ENCODE measurements around the gene PLA2G4F. TPM values are rescaled to one million over a fixed set of nuclear protein-coding genes. Genes with fewer than 3 reads are reported as not detected.

Gene PLA2G4F
- total and polyA plus RNA-seq, 7 donors: 0.20 to 5.3 (median 1.9) TPM

DNA sequence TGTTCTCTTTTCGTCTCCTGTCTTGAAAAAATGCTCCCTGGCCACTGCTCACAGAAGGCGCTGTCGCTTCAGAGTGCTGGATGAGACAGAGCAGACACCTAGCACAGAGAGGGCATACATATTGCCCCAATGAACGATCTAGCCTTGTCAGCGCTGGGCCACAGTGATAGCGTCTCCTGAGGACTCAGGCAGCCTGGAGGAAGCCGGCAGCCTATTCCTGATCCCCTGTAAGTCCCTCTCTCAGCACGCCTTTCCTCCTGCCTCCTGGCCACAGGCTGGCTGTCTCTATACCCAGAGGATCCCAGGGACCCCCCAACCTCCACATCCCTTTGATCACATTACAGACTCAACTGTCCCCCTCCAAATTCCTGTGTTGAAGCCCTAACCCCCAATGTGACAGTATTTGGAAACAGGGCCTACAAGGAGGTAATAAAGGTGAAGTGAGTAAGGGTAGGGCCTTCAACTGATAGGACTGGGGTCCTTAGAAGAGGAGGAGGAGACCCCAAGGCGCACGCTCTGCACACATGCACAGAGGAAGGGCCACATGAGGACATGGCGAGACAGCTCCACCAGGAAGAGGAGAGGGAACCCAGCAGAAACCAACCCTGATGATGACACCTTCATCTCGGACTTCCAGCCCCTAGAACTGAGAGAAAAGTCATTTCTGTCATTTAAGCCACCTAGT is 7.5 kb downstream of the PLA2G4F start:
- peaks cover 11% of the 10 kb centered on the region for H3K4me1 ChIP-seq
- DNase-seq (no peak), ATAC-seq (no peak)
- no peak overlapping the region for H3K4me3 ChIP-seq
- WGBS, 3 donors: 85 to 89% (median 87%) methylated on average over 12 of the region's 12 CpGs
- intact Hi-C loops (cut with DNase I): no loop called here
- H3K9me3 ChIP-seq: no peaks in the 10 kb centered on the region
- no peak overlapping the region for H3K27ac ChIP-seq
- no peaks in the 10 kb centered on the region for H3K27me3 ChIP-seq (ENCODE audit: insufficient read depth in 3 of 3, low read length in 2 of 3)
- H3K36me3 ChIP-seq (ENCODE audit: insufficient read depth in 1 of 2, low read depth in 1 of 2): no peaks in the 10 kb centered on the region
- TF ChIP-seq, protein P1, sequence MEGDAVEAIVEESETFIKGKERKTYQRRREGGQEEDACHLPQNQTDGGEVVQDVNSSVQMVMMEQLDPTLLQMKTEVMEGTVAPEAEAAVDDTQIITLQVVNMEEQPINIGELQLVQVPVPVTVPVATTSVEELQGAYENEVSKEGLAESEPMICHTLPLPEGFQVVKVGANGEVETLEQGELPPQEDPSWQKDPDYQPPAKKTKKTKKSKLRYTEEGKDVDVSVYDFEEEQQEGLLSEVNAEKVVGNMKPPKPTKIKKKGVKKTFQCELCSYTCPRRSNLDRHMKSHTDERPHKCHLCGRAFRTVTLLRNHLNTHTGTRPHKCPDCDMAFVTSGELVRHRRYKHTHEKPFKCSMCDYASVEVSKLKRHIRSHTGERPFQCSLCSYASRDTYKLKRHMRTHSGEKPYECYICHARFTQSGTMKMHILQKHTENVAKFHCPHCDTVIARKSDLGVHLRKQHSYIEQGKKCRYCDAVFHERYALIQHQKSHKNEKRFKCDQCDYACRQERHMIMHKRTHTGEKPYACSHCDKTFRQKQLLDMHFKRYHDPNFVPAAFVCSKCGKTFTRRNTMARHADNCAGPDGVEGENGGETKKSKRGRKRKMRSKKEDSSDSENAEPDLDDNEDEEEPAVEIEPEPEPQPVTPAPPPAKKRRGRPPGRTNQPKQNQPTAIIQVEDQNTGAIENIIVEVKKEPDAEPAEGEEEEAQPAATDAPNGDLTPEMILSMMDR (IDR thresholded peaks at IDR 0.05): no peak

DNA sequence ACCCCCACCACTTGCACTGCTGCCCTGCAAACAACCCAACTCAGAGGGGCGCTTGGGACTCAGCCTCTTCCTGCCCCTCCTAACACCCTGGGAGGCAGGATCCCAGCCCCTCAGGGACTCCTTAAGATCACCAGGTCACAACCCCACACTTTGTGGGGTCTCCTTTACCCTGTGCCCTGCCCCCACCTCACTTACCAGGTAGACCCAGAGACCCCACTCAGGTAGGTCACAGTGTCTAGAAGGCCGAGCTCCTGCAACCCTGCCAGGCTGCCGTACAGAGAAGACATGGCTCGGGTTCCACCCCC is 9.1 kb downstream of the PLA2G4F start:
- Histone ChIP-seq H3K9me3 (no peaks in the 10 kb centered on the region), H3K27me3 (ENCODE audit: insufficient read depth in 3 of 3, low read length in 2 of 3) (no peaks in the 10 kb centered on the region), H3K36me3 (ENCODE audit: insufficient read depth in 1 of 2, low read depth in 1 of 2) (no peaks in the 10 kb centered on the region), H3K4me1 (peaks cover 10% of the 10 kb centered on the region), H3K4me3 (no peak overlapping the region), H3K27ac (no peak overlapping the region)
- TF ChIP-seq, protein P1 (IDR thresholded peaks at IDR 0.05): no peak
- 92 to 95% (median 94%) methylated on average over 4 of the region's 4 CpGs for WGBS, 3 donors
- intact Hi-C loops (cut with DNase I): no loop called here
- ATAC-seq (no peak), DNase-seq (no peak)

- 81 to 85% (median 82%) methylated on average over 24 of the region's 24 CpGs for WGBS, 3 donors
Observed at GRCh38 chr15:42146551-42147430, 9.6 kb downstream of the PLA2G4F start.

DNA sequence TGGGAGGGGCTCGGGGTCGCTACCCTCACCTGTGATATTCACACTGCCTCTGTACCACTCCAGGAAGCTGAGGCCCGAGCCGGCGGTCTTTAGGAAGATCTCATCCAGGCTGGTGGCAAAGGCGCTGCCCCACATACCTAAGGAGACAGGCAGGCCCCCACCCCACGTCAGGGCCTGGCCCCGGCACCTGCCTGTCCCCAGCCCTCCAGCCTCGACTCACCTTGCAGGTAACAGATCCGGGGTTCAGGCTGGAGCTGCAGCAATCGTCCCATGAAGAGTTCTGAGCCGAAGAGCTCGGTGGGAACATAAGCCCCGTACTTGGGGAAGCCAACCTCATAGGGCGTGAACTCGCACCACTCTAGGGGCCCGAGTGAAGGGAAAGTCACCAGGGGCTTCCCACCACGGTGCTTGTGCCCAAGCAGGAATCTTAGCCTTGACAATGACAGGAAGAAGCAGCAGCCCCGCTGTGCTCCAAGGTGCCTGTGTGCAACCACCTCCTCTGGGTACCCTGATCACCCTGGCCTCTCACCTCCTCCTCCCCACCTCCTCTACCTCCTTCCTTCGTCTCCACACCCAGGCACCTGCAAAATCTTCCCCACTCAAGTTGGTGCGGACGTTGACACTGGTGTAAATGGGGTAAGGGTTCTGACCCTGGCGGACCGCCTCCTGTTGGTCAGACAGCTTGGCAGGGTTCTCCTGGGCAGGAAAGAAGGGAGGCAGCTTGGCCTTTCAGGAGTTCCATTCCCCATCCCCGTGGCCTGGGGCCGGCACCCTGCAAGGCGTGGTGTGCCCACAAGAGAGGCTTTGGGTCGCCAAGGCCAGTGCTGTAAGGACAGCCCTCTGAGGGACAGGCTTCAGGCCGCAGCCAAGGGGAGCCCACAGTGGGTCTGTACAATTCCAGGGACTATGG is 10.6 kb downstream of the PLA2G4F start:
- intact Hi-C loops (cut with DNase I): no loop called here

More at GRCh38 chr15:42146551-42147430, 9.6 kb downstream of the PLA2G4F start:
- Histone ChIP-seq H3K9me3 (no peaks in the 10 kb centered on the region), H3K27me3 (ENCODE audit: insufficient read depth in 3 of 3, low read length in 2 of 3) (no peaks in the 10 kb centered on the region), H3K4me3 (no peak overlapping the region), H3K36me3 (ENCODE audit: insufficient read depth in 1 of 2, low read depth in 1 of 2) (no peaks in the 10 kb centered on the region), H3K27ac (no peak overlapping the region), H3K4me1 (peaks cover 4% of the 10 kb centered on the region)
- intact Hi-C loops (cut with DNase I): no loop called here
- ATAC-seq (no peak), DNase-seq (no peak)
- TF ChIP-seq, protein P1 (IDR thresholded peaks at IDR 0.05): no peak

More for the DNA sequence above, 10.6 kb downstream of the PLA2G4F start:
- TF ChIP-seq, protein P1 (IDR thresholded peaks at IDR 0.05): no peak
- H3K4me3 ChIP-seq: no peak overlapping the region
- 81 to 87% (median 85%) methylated on average over 29 of the region's 29 CpGs for WGBS, 3 donors
- H3K4me1 ChIP-seq: no peaks in the 10 kb centered on the region
- H3K9me3 ChIP-seq: no peaks in the 10 kb centered on the region
- H3K36me3 ChIP-seq (ENCODE audit: insufficient read depth in 1 of 2, low read depth in 1 of 2): no peaks in the 10 kb centered on the region
- ATAC-seq (no peak), DNase-seq (no peak)
- H3K27ac ChIP-seq: no peak overlapping the region
- no peaks in the 10 kb centered on the region for H3K27me3 ChIP-seq (ENCODE audit: insufficient read depth in 3 of 3, low read length in 2 of 3)

All from psoas muscle (tissue), 8 donors.